HCT116 (cell line): ENCODE measurements around the gene ABHD4. TPM values are rescaled to one million over a fixed set of nuclear protein-coding genes. Genes with fewer than 3 reads are reported as not detected.

ENCODE experiments used
- ATAC-seq: fragments of 200-7000 bp; cut with Tn5 transposase; 2 replicates; pipeline ENCODE4 v1.9.1; 2020; ENCODE audit warnings: mild to moderate bottlenecking, moderate library complexity
- BruUV-seq: library from RNA; stranded (reverse); fragments of 400-500 nt; replicated peaks from 2 replicates; lab custom pipeline; 2021; lab: Mats Ljungman, UMichigan
- CTCF ChIA-PET: fragments of 300-600 bp; sonication (Branson Sonifier 250); formaldehyde crosslinking; loops from one replicate; lab custom pipeline; 2021; ENCODE audit warnings: antibody characterized with exemption; lab: Charles Lee
- POLR2A ChIA-PET: fragments of 300-600, 350-600 bp; sonication (Branson Sonifier 250); formaldehyde crosslinking; loops from one replicate; lab custom pipeline; 2021; ENCODE audit warnings: antibody characterized with exemption; lab: Charles Lee
- RAD21 ChIA-PET, 2 experiments: fragments of 300-600 bp; sonication (Branson Sonifier 250); formaldehyde crosslinking; loops; one replicate each; lab custom pipeline; 2023; ENCODE audit warnings: low total read pairs in 2 of 2; ENCODE audit not compliant: uncharacterized antibody in 2 of 2, unreplicated experiment in 2 of 2, low non-redundant PET in 1 of 2; lab: Charles Lee
- DNase-seq: peaks from one replicate; pipeline ENCODE4 v3.0.0-alpha.2; 2010; ENCODE audit warnings: low read depth, low spot score
- H2AFZ ChIP-seq: fragments of 200-600 bp; shearing (Covaris generic), sonication (generic); 2 replicates; pipeline ENCODE4 v1.6.1; 2017; ENCODE audit warnings: low read depth, mixed run types, mixed read lengths, antibody characterized with exemption, low read length; ENCODE audit not compliant: poor library complexity, severe bottlenecking
- H3K27ac ChIP-seq: 2 replicates; pipeline ENCODE4 v1.5.1; 2012; ENCODE audit warnings: low read depth, low read length
- H3K27me3 ChIP-seq: fragments of 200-600 bp; sonication (generic); 2 replicates; pipeline ENCODE4 v1.6.1; 2016; ENCODE audit warnings: mixed run types, low read length, mixed read lengths; ENCODE audit not compliant: insufficient read depth
- H3K36me3 ChIP-seq, 2 experiments: fragments of 200-500 bp in 1 of 2; fragments of 200-600 bp in 1 of 2; sonication (Bioruptor generic) in 1 of 2; sonication (generic) in 1 of 2; 2 replicates each; pipeline versions ENCODE4 v1.5.1 to v1.6.1; 2014 to 2016; ENCODE audit warnings: low read length in 2 of 2, inconsistent platforms in 1 of 2, mixed read lengths in 1 of 2, mixed run types in 1 of 2; ENCODE audit not compliant: insufficient read depth in 2 of 2, control insufficient read depth in 1 of 2
- H3K4me1 ChIP-seq, 2 experiments: fragments of 200-600 bp in 1 of 2; sonication (generic) in 1 of 2; 2 replicates each; pipeline versions ENCODE4 v1.5.1 to v1.6.1; 2012 to 2017; ENCODE audit warnings: low read length in 2 of 2, inconsistent platforms in 1 of 2, mild to moderate bottlenecking in 1 of 2, mixed read lengths in 1 of 2, mixed run types in 1 of 2, moderate library complexity in 1 of 2; ENCODE audit not compliant: insufficient read depth in 2 of 2, control insufficient read depth in 1 of 2
- H3K4me2 ChIP-seq: fragments of 200-600 bp; sonication (generic); 2 replicates; pipeline ENCODE4 v1.6.1; 2017; ENCODE audit warnings: mixed run types, low read length, mixed read lengths
- H3K4me3 ChIP-seq, 2 experiments: fragments of 200-600 bp in 1 of 2; sonication (generic) in 1 of 2; replicated peaks in 1 of 2; 2 replicates each; pipeline ENCODE4 v1.5.1; 2011 to 2016; ENCODE audit warnings: low read length in 2 of 2, control low read depth in 1 of 2, low read depth in 1 of 2, mild to moderate bottlenecking in 1 of 2, mixed read lengths in 1 of 2, mixed run types in 1 of 2
- H3K79me2 ChIP-seq: fragments of 200-600 bp; sonication (generic); 2 replicates; pipeline ENCODE4 v1.6.1; 2017; ENCODE audit warnings: mild to moderate bottlenecking, mixed run types, low read length, moderate library complexity, mixed read lengths; ENCODE audit not compliant: insufficient read depth
- H3K9ac ChIP-seq: fragments of 200-600 bp; sonication (generic); 2 replicates; pipeline ENCODE4 v1.6.1; 2016; ENCODE audit warnings: low read length, mixed read lengths
- H3K9me2 ChIP-seq: fragments of 200-600 bp; sonication (generic), shearing (Covaris generic); 2 replicates; pipeline ENCODE4 v1.6.1; 2017; ENCODE audit warnings: mixed run types, mild to moderate bottlenecking, moderate library complexity; ENCODE audit not compliant: insufficient read depth
- H3K9me3 ChIP-seq, 2 experiments: fragments of 200-500 bp in 1 of 2; fragments of 200-600 bp in 1 of 2; sonication (Bioruptor generic) in 1 of 2; sonication (generic) in 1 of 2; 2 replicates each; pipeline ENCODE4 v1.6.1; 2014 to 2017; ENCODE audit warnings: low read length in 2 of 2, mixed read lengths in 2 of 2, inconsistent platforms in 1 of 2, low read depth in 1 of 2, mild to moderate bottlenecking in 1 of 2, mixed run types in 1 of 2, moderate library complexity in 1 of 2; ENCODE audit not compliant: control insufficient read depth in 1 of 2, insufficient read depth in 1 of 2
- H4K20me1 ChIP-seq: fragments of 200-600 bp; sonication (generic), shearing (Covaris generic); 2 replicates; pipeline ENCODE4 v1.6.1; 2017; ENCODE audit warnings: mixed run types, mild to moderate bottlenecking, moderate library complexity; ENCODE audit not compliant: insufficient read depth
- ATF3 ChIP-seq: IDR thresholded peaks from 2 replicates; pipeline ENCODE4 v1.6.1; 2012
- CEBPB ChIP-seq: IDR thresholded peaks from 2 replicates; pipeline ENCODE4 v1.6.1; 2012; ENCODE audit warnings: low read depth
- EGR1 ChIP-seq: IDR thresholded peaks from 2 replicates; pipeline ENCODE4 v1.6.1; 2012; ENCODE audit warnings: low read depth
- ELF1 ChIP-seq: IDR thresholded peaks from 2 replicates; pipeline ENCODE4 v1.6.1; 2012; ENCODE audit warnings: low read depth, borderline replicate concordance
- EZH2 ChIP-seq: fragments of 200-600 bp; sonication (generic); IDR thresholded peaks from 2 replicates; pipeline ENCODE4 v1.6.1; 2017; ENCODE audit warnings: antibody characterized with exemption, mixed run types
- FOSL1 ChIP-seq: IDR thresholded peaks from 2 replicates; pipeline ENCODE4 v1.6.1; 2012; ENCODE audit warnings: low read depth
- POLR2A ChIP-seq: IDR thresholded peaks from 2 replicates; pipeline ENCODE4 v1.7.0; 2011; ENCODE audit warnings: borderline replicate concordance; ENCODE audit not compliant: insufficient read depth, insufficient read length; ENCODE audit errors: extremely low read depth
- POLR2AphosphoS5 ChIP-seq: IDR thresholded peaks from 2 replicates; pipeline ENCODE4 v1.6.1; 2011; ENCODE audit warnings: mild to moderate bottlenecking, low read depth, low read length, moderate library complexity
- SP1 ChIP-seq: IDR thresholded peaks from 2 replicates; pipeline ENCODE4 v1.6.1; 2012; ENCODE audit warnings: low read depth
- SRF ChIP-seq: IDR thresholded peaks from 2 replicates; pipeline ENCODE4 v1.6.1; 2012; ENCODE audit warnings: low read depth
- TCF7L2 ChIP-seq: IDR thresholded peaks from 2 replicates; pipeline ENCODE4 v1.7.0; 2011; ENCODE audit warnings: borderline replicate concordance, inconsistent platforms; ENCODE audit not compliant: insufficient read depth, insufficient read length; ENCODE audit errors: extremely low read depth
- ZFX ChIP-seq: fragments of 450-650 bp; IDR thresholded peaks from 2 replicates; pipeline ENCODE4 v1.6.1; 2017
- ZNF274 ChIP-seq: fragments of 200-500 bp; sonication (Bioruptor generic); IDR thresholded peaks from 2 replicates; pipeline ENCODE4 v1.6.1; 2014; ENCODE audit warnings: mild to moderate bottlenecking, low read depth, low read length, inconsistent platforms
- intact Hi-C: fragments of 100-400 bp; cut with micrococcal nuclease; formaldehyde crosslinking; loops from 2 replicates; pipeline ENCODE4 v1.10.0; 2022
- total RNA-seq: library from RNA; stranded (reverse); gene quantifications from one replicate; pipeline ENCODE4 v1.2.1, GENCODE V29; 2021; ENCODE audit not compliant: unreplicated experiment
- TF ChIP-seq, protein P1 (sequence below), 3 experiments: fragments of 200-600 bp in 1 of 3; sonication (generic) in 1 of 3; IDR thresholded peaks in 2 of 3; conservative IDR thresholded peaks in 1 of 3; 2 replicates each; pipeline ENCODE4 v1.5.1; 2012 to 2017; ENCODE audit warnings: low read depth in 2 of 3, low read length in 2 of 3, antibody characterized with exemption in 1 of 3, borderline replicate concordance in 1 of 3, control low read depth in 1 of 3, mild to moderate bottlenecking in 1 of 3, mixed read lengths in 1 of 3, mixed run types in 1 of 3, moderate library complexity in 1 of 3; ENCODE audit not compliant: insufficient read depth in 1 of 3
- TF ChIP-seq, protein P2 (sequence below): IDR thresholded peaks from 2 replicates; pipeline ENCODE4 v1.6.1; 2012; ENCODE audit warnings: low read depth

The ABHD4 gene
- total RNA-seq, 1 experiment from 2014 or later: 9.4 TPM

DNA sequence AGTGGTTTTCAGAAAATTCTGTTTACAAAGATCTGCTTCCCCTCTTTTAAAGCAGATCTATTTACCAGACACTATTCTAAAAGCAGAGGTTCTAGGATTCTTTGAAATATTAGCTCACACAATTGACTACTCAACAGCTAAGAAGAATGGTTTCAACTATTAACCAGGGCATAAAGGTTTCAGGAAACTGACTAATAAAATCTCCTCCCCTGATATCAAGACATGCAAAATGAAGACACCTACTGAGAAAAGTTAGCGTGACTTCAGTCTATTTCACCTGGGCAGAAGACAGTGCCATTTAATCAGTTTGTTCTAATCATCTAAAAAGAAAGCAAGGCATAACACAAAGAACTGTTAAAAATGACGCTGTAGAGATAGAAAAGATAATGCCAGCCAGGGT lies 31.3 kb upstream of the ABHD4 start:
- DNase-seq (no peak), ATAC-seq (no peak)
- TF ChIP-seq EGR1 (no peak), ELF1 (no peak), CEBPB (no peak), SP1 (no peak), POLR2A (no peak), ZFX (no peak), FOSL1 (no peak)
- H3K36me3 ChIP-seq: peaks cover 30 to 37% of the 10 kb centered on the region in 2 experiments; a peak in 3 of 4 replicates
- H3K9me2 ChIP-seq: no peaks in the 10 kb centered on the region
- H3K27ac ChIP-seq: no peak overlapping the region
- ChIA-PET RAD21 (no interaction called here), CTCF (interaction anchor here (1.2 kb wide), 1 partner anchor 86 kb away, joined by 7 read pairs; no protein-coding TSS in a partner anchor), POLR2A (interaction anchor here (1.0 kb wide), 1 partner anchor 86 kb away, joined by 5 read pairs; no protein-coding TSS in a partner anchor)
- no peaks in the 10 kb centered on the region for H4K20me1 ChIP-seq
- H3K4me3 ChIP-seq: no peak overlapping the region
- peaks cover 2 to 10% of the 10 kb centered on the region in 2 experiments; a peak in 2 of 4 replicates for H3K4me1 ChIP-seq
- H2AFZ ChIP-seq: no peak overlapping the region
- no peak overlapping the region for H3K9ac ChIP-seq
- peaks cover 44% of the 10 kb centered on the region for H3K79me2 ChIP-seq
- no peak overlapping the region for H3K4me2 ChIP-seq
- no peaks in the 10 kb centered on the region for H3K27me3 ChIP-seq
- no peaks in the 10 kb centered on the region for H3K9me3 ChIP-seq
- intact Hi-C loops: no loop called here
- BruUV-seq: no TSS peak

- H3K4me3 ChIP-seq: no peak overlapping the region
- ChIA-PET CTCF (interaction anchor here (1.2 kb wide), 1 partner anchor 85 kb away, joined by 7 read pairs; no protein-coding TSS in a partner anchor), RAD21 (no interaction called here), POLR2A (interaction anchor here (1.0 kb wide), 1 partner anchor 86 kb away, joined by 5 read pairs; no protein-coding TSS in a partner anchor)
- H3K9ac ChIP-seq: no peak overlapping the region
- no TSS peak for BruUV-seq
- no peak for ATAC-seq
- no peaks in the 10 kb centered on the region for H3K9me3 ChIP-seq
- H4K20me1 ChIP-seq: no peaks in the 10 kb centered on the region
- H3K9me2 ChIP-seq: no peaks in the 10 kb centered on the region
- no peak for DNase-seq
- H3K4me1 ChIP-seq: peaks cover 2 to 15% of the 10 kb centered on the region in 2 experiments; a peak in 2 of 4 replicates
- no peak overlapping the region for H3K4me2 ChIP-seq
- H3K79me2 ChIP-seq: peaks cover 44% of the 10 kb centered on the region
- H2AFZ ChIP-seq: no peak overlapping the region
- H3K36me3 ChIP-seq: peaks cover 36 to 41% of the 10 kb centered on the region in 2 experiments
- intact Hi-C loops: no loop called here
- H3K27ac ChIP-seq: no peak overlapping the region
- H3K27me3 ChIP-seq: no peaks in the 10 kb centered on the region
- no peak for TF ChIP-seq SP1
- TF ChIP-seq, protein P1, sequence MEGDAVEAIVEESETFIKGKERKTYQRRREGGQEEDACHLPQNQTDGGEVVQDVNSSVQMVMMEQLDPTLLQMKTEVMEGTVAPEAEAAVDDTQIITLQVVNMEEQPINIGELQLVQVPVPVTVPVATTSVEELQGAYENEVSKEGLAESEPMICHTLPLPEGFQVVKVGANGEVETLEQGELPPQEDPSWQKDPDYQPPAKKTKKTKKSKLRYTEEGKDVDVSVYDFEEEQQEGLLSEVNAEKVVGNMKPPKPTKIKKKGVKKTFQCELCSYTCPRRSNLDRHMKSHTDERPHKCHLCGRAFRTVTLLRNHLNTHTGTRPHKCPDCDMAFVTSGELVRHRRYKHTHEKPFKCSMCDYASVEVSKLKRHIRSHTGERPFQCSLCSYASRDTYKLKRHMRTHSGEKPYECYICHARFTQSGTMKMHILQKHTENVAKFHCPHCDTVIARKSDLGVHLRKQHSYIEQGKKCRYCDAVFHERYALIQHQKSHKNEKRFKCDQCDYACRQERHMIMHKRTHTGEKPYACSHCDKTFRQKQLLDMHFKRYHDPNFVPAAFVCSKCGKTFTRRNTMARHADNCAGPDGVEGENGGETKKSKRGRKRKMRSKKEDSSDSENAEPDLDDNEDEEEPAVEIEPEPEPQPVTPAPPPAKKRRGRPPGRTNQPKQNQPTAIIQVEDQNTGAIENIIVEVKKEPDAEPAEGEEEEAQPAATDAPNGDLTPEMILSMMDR (IDR thresholded peaks at IDR 0.05 in 2 of 3, conservative IDR thresholded peaks at IDR 0.05 in 1 of 3; ENCODE audit: borderline replicate concordance in 1 of 3, insufficient read depth in 1 of 3, low read depth in 2 of 3, low read length in 2 of 3): no peak
- no peak for TF ChIP-seq ATF3
- no peak for TF ChIP-seq TCF7L2
- no peak for TF ChIP-seq ZFX
- no peak for TF ChIP-seq POLR2AphosphoS5
- TF ChIP-seq, protein P2, sequence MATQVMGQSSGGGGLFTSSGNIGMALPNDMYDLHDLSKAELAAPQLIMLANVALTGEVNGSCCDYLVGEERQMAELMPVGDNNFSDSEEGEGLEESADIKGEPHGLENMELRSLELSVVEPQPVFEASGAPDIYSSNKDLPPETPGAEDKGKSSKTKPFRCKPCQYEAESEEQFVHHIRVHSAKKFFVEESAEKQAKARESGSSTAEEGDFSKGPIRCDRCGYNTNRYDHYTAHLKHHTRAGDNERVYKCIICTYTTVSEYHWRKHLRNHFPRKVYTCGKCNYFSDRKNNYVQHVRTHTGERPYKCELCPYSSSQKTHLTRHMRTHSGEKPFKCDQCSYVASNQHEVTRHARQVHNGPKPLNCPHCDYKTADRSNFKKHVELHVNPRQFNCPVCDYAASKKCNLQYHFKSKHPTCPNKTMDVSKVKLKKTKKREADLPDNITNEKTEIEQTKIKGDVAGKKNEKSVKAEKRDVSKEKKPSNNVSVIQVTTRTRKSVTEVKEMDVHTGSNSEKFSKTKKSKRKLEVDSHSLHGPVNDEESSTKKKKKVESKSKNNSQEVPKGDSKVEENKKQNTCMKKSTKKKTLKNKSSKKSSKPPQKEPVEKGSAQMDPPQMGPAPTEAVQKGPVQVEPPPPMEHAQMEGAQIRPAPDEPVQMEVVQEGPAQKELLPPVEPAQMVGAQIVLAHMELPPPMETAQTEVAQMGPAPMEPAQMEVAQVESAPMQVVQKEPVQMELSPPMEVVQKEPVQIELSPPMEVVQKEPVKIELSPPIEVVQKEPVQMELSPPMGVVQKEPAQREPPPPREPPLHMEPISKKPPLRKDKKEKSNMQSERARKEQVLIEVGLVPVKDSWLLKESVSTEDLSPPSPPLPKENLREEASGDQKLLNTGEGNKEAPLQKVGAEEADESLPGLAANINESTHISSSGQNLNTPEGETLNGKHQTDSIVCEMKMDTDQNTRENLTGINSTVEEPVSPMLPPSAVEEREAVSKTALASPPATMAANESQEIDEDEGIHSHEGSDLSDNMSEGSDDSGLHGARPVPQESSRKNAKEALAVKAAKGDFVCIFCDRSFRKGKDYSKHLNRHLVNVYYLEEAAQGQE: no peak
- TF ChIP-seq SRF: no peak
- no peak for TF ChIP-seq EZH2
- TF ChIP-seq ZNF274: no peak
- TF ChIP-seq POLR2A: no peak
- no peak for TF ChIP-seq CEBPB
Measured at GRCh38 chr14:22567437-22567836, 30.7 kb upstream of the ABHD4 start.
